ENCODE data around the gene CENPA. TPM values are rescaled to one million over a fixed set of nuclear protein-coding genes. Genes with fewer than 3 reads are reported as not detected.

Gene CENPA
- total RNA-seq, 1 donor = 2.2 TPM

GRCh38 chr2:26767129-26767528 lies 18.7 kb upstream of the CENPA start:
- Histone ChIP-seq H4K20me1 (ENCODE audit: insufficient read depth, low read length) (peaks cover 59% of the 10 kb centered on the region), H3K4me1 (ENCODE audit: insufficient read depth, low read length) (peaks cover 22% of the 10 kb centered on the region), H3K36me3 (ENCODE audit: insufficient read depth, low read length) (no peaks in the 10 kb centered on the region), H3K9me3 (ENCODE audit: low read depth, low read length) (no peaks in the 10 kb centered on the region), H3K4me3 (ENCODE audit: insufficient read depth, low read length) (no peak overlapping the region), H3K4me2 (ENCODE audit: insufficient read depth, low read length) (no peak overlapping the region), H2AFZ (ENCODE audit: low read length) (no peak overlapping the region), H3K27me3 (ENCODE audit: insufficient read depth, low read length) (no peaks in the 10 kb centered on the region), H3K79me2 (ENCODE audit: insufficient read depth, low read length) (peaks cover 82% of the 10 kb centered on the region), H3K27ac (ENCODE audit: low read depth, low read length) (no peak overlapping the region)
- TF ChIP-seq CTCF (IDR thresholded peaks at IDR 0.05; ENCODE audit: extremely low read depth, low read depth, low read length) = no peak
- peak; percentile 75 for DNase-seq (ENCODE audit: insufficient read length, low spot score, missing footprints)

GRCh38 chr2:26767894-26768487 lies 17.9 kb upstream of the CENPA start:
- H3K36me3 ChIP-seq (ENCODE audit: insufficient read depth, low read length) = no peaks in the 10 kb centered on the region

GRCh38 chr2:26768759-26769088 lies 17.1 kb upstream of the CENPA start:
- Histone ChIP-seq H3K27ac (ENCODE audit: low read depth, low read length) (peak overlapping the region; percentile 14), H2AFZ (ENCODE audit: low read length) (no peak overlapping the region), H3K4me3 (ENCODE audit: insufficient read depth, low read length) (no peak overlapping the region), H3K27me3 (ENCODE audit: insufficient read depth, low read length) (no peaks in the 10 kb centered on the region), H3K4me1 (ENCODE audit: insufficient read depth, low read length) (peaks cover 32% of the 10 kb centered on the region), H3K36me3 (ENCODE audit: insufficient read depth, low read length) (no peaks in the 10 kb centered on the region), H4K20me1 (ENCODE audit: insufficient read depth, low read length) (peaks cover 73% of the 10 kb centered on the region), H3K79me2 (ENCODE audit: insufficient read depth, low read length) (peaks cover 91% of the 10 kb centered on the region), H3K4me2 (ENCODE audit: insufficient read depth, low read length) (no peak overlapping the region), H3K9me3 (ENCODE audit: low read depth, low read length) (no peaks in the 10 kb centered on the region)
- no peak for TF ChIP-seq CTCF (IDR thresholded peaks at IDR 0.05; ENCODE audit: extremely low read depth, low read depth, low read length)
- no peak for DNase-seq (ENCODE audit: insufficient read length, low spot score, missing footprints)

More at GRCh38 chr2:26767894-26768487, 17.9 kb upstream of the CENPA start:
- no peak overlapping the region for H3K4me2 ChIP-seq (ENCODE audit: insufficient read depth, low read length)
- H4K20me1 ChIP-seq (ENCODE audit: insufficient read depth, low read length) = peaks cover 68% of the 10 kb centered on the region
- peaks cover 31% of the 10 kb centered on the region for H3K4me1 ChIP-seq (ENCODE audit: insufficient read depth, low read length)
- H3K9me3 ChIP-seq (ENCODE audit: low read depth, low read length) = no peaks in the 10 kb centered on the region
- no peak overlapping the region for H2AFZ ChIP-seq (ENCODE audit: low read length)
- no peak for DNase-seq (ENCODE audit: insufficient read length, low spot score, missing footprints)
- no peak for TF ChIP-seq CTCF (IDR thresholded peaks at IDR 0.05; ENCODE audit: extremely low read depth, low read depth, low read length)
- no peaks in the 10 kb centered on the region for H3K27me3 ChIP-seq (ENCODE audit: insufficient read depth, low read length)
- no peak overlapping the region for H3K4me3 ChIP-seq (ENCODE audit: insufficient read depth, low read length)
- no peak overlapping the region for H3K27ac ChIP-seq (ENCODE audit: low read depth, low read length)
- H3K79me2 ChIP-seq (ENCODE audit: insufficient read depth, low read length) = peaks cover 91% of the 10 kb centered on the region

- DNase-seq (ENCODE audit: insufficient read length, low spot score, missing footprints) = no peak
- Histone ChIP-seq H3K4me2 (ENCODE audit: insufficient read depth, low read length) (no peak overlapping the region), H3K27me3 (ENCODE audit: insufficient read depth, low read length) (no peaks in the 10 kb centered on the region), H3K4me3 (ENCODE audit: insufficient read depth, low read length) (no peak overlapping the region), H3K79me2 (ENCODE audit: insufficient read depth, low read length) (peaks cover 91% of the 10 kb centered on the region), H3K9me3 (ENCODE audit: low read depth, low read length) (no peaks in the 10 kb centered on the region), H3K4me1 (ENCODE audit: insufficient read depth, low read length) (peaks cover 32% of the 10 kb centered on the region), H2AFZ (ENCODE audit: low read length) (no peak overlapping the region), H3K36me3 (ENCODE audit: insufficient read depth, low read length) (peaks cover under 1% of the 10 kb centered on the region), H4K20me1 (ENCODE audit: insufficient read depth, low read length) (peaks cover 78% of the 10 kb centered on the region), H3K27ac (ENCODE audit: low read depth, low read length) (peak overlapping the region; percentile 14)
- TF ChIP-seq CTCF (IDR thresholded peaks at IDR 0.05; ENCODE audit: extremely low read depth, low read depth, low read length) = no peak
Measured at GRCh38 chr2:26769089-26769761, 16.6 kb upstream of the CENPA start.
